AG04449 (cell line): Measurements from ENCODE around the gene SLC15A1.

Experiments
- CTCF ChIA-PET: fragments of 350-600 bp; formaldehyde crosslinking; extraction: SDS; loops from one replicate; lab custom pipeline; 2021; ENCODE audit warnings: antibody characterized with exemption; lab: Yijun Ruan, JAX
- POLR2A ChIA-PET: fragments of 400-600, 350-600 bp; formaldehyde crosslinking; extraction: SDS; loops from one replicate; lab custom pipeline; 2020; ENCODE audit warnings: antibody characterized with exemption, inconsistent platforms; lab: Yijun Ruan, JAX
- DNase-seq: peaks from one replicate; pipeline ENCODE4 v3.0.0-alpha.2; 2010; ENCODE audit warnings: low read depth, low spot score
- H3K4me3 ChIP-seq: 2 replicates; pipeline ENCODE4 v1.5.1; 2011; ENCODE audit warnings: low read depth, mild to moderate bottlenecking, control low read depth, low read length
- CTCF ChIP-seq: IDR thresholded peaks from one replicate; pipeline ENCODE4 v1.5.1; 2011; ENCODE audit warnings: mild to moderate bottlenecking, moderate library complexity, low read length, control low read depth, inconsistent platforms; ENCODE audit not compliant: insufficient read depth; ENCODE audit errors: missing control alignments

SLC15A1 gene

GRCh38 chr13:98751861-98752466 is 508 bp downstream of the SLC15A1 start:
- DNase-seq, result no peak
- ChIA-PET POLR2A (no interaction called here), CTCF (no interaction called here)
- TF ChIP-seq CTCF, result no peak
- H3K4me3 ChIP-seq, result peak overlapping the region; percentile 29

GRCh38 chr13:98751367-98751782 is 1.1 kb downstream of the SLC15A1 start:
- no peak for TF ChIP-seq CTCF
- ChIA-PET POLR2A (no interaction called here), CTCF (interaction anchor here (1.1 kb wide), 1 partner anchor 10 kb away, joined by 3 read pairs; no protein-coding TSS in a partner anchor)
- no peak for DNase-seq
- H3K4me3 ChIP-seq, result no peak overlapping the region

- POLR2A ChIA-PET, result no interaction called here
- peak; percentile 19 for DNase-seq
- H3K4me3 ChIP-seq, result no peak overlapping the region
- TF ChIP-seq CTCF, result no peak
- CTCF ChIA-PET, result no interaction called here
Observed at GRCh38 chr13:98749501-98749900, 3.0 kb downstream of the SLC15A1 start.

- POLR2A ChIA-PET, result no interaction called here
- no peak for DNase-seq
- no peak overlapping the region for H3K4me3 ChIP-seq
- CTCF ChIA-PET, result interaction anchor here (0.8 to 1.5 kb wide), 2 partner anchors 15 to 74 kb away, joined by 3 to 4 read pairs; no protein-coding TSS in a partner anchor
- TF ChIP-seq CTCF, result no peak
Observed at GRCh38 chr13:98746968-98747367, 5.5 kb downstream of the SLC15A1 start.

- no peak for TF ChIP-seq CTCF
- CTCF ChIA-PET, result no interaction called here
Observed at GRCh38 chr13:98743377-98743776, 9.1 kb downstream of the SLC15A1 start.

GRCh38 chr13:98742961-98743360 is 9.5 kb downstream of the SLC15A1 start:
- CTCF ChIA-PET, result no interaction called here
- POLR2A ChIA-PET, result no interaction called here
- DNase-seq, result no peak
- no peak overlapping the region for H3K4me3 ChIP-seq
- no peak for TF ChIP-seq CTCF

More at GRCh38 chr13:98743377-98743776, 9.1 kb downstream of the SLC15A1 start:
- no peak for DNase-seq
- H3K4me3 ChIP-seq, result no peak overlapping the region
- POLR2A ChIA-PET, result no interaction called here
